Activated CD8-positive, alpha-beta T cell treated with anti-CD3 and anti-CD28 coated beads for 36 hours (primary cell): ENCODE data around the gene KRTAP4-6. TPM values are rescaled to one million over a fixed set of nuclear protein-coding genes. Genes with fewer than 3 reads are reported as not detected.
"Not testable (repeated sequence)": the region's sequence is repeated elsewhere in the genome, so short reads cannot be mapped to it uniquely, and the experiment has no call there.

Experiments used
- ATAC-seq: fragments of 200-7000 bp; cut with Tn5 transposase; one replicate; pipeline ENCODE4 v1.10.0; 2021; ENCODE audit warnings: mild to moderate bottlenecking, moderate library complexity
- CTCF ChIA-PET: fragments of 350-600 bp; sonication (Branson Sonifier 250); formaldehyde crosslinking; loops from one replicate; lab custom pipeline; 2021; ENCODE audit warnings: antibody characterized with exemption; lab: Charles Lee
- POLR2A ChIA-PET: fragments of 350-600 bp; sonication (Branson Sonifier 250); formaldehyde crosslinking; loops from one replicate; lab custom pipeline; 2021; ENCODE audit warnings: antibody characterized with exemption; lab: Charles Lee
- DNase-seq: peaks from one replicate; pipeline ENCODE4 v3.0.0-alpha.2; 2020
- H3K27ac Mint-ChIP-seq: one replicate; pipeline ENCODE4 v1.8.0; 2021; ENCODE audit warnings: mild to moderate bottlenecking, mixed read lengths
- H3K27me3 Mint-ChIP-seq: one replicate; pipeline ENCODE4 v1.8.0; 2021; ENCODE audit warnings: mixed read lengths
- H3K36me3 Mint-ChIP-seq: one replicate; pipeline ENCODE4 v1.8.0; 2021; ENCODE audit warnings: low read depth, mixed read lengths
- H3K4me1 Mint-ChIP-seq: one replicate; pipeline ENCODE4 v1.8.0; 2021; ENCODE audit warnings: low read depth, mixed read lengths
- H3K4me3 Mint-ChIP-seq: one replicate; pipeline ENCODE4 v1.8.0; 2021; ENCODE audit warnings: mild to moderate bottlenecking, moderate library complexity, mixed read lengths
- H3K9me3 Mint-ChIP-seq: one replicate; pipeline ENCODE4 v1.8.0; 2021; ENCODE audit warnings: mixed read lengths
- intact Hi-C: fragments of 100-400 bp; cut with micrococcal nuclease; formaldehyde crosslinking; loops from one replicate; pipeline ENCODE4 v1.10.0; 2022
- total RNA-seq, 2 experiments: library from RNA; stranded (reverse); gene quantifications; one replicate each; pipeline ENCODE4 v1.2.3, GENCODE V29; 2021
- TF ChIP-seq, protein P1 (sequence below): fragments of 200-600 bp; IDR thresholded peaks from one replicate; pipeline ENCODE4 v1.8.0; 2022; ENCODE audit warnings: antibody characterized with exemption, mild to moderate bottlenecking

Gene KRTAP4-6
- total RNA-seq, 2 experiments from 2014 or later: not detected

DNA sequence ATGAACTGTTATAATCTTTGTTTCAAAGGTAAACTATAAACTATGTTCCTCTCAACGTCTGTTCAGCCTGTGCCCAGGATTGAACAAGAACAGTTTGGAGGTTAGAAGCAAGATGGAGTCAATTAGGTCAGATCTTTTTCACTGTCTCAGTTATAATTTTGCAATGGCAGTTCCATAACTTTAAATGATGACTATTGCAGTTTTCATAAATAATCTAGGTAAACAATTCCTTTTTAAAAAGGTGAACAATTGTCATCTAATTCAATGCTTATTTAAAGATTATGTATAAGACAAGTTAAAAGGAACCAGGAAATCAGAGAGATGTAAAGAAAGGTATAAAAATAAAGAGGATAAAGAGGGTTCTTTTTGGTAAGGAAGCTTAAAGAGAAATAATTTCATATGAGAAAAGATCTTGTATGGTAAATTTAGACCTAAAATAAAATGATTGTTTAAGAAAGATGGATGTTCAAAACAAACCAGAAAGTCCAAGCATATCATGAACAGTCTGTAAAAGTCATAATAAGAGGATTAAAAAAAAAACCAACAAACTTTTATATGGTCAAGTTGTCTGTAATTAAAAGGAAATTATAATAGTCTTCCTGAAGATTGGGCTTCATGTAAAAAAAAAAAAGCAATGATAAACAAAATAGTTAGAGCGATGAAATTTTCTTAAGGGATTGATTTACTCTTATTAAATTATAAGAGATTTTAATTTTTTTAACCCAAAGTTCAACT is 29.0 kb downstream of the KRTAP4-6 start:
- POLR2A ChIA-PET: no interaction called here
- ATAC-seq (no peak), DNase-seq (no peak)
- CTCF ChIA-PET: no interaction called here
- H3K27me3 Mint-ChIP-seq: peaks cover 3% of the 10 kb centered on the region
- no peak overlapping the region for H3K4me3 Mint-ChIP-seq
- no peak overlapping the region for H3K27ac Mint-ChIP-seq
- intact Hi-C loops: no loop called here
- H3K9me3 Mint-ChIP-seq: peaks cover 2% of the 10 kb centered on the region
- H3K36me3 Mint-ChIP-seq: no peaks in the 10 kb centered on the region
- peaks cover 8% of the 10 kb centered on the region for H3K4me1 Mint-ChIP-seq
- TF ChIP-seq, protein P1, sequence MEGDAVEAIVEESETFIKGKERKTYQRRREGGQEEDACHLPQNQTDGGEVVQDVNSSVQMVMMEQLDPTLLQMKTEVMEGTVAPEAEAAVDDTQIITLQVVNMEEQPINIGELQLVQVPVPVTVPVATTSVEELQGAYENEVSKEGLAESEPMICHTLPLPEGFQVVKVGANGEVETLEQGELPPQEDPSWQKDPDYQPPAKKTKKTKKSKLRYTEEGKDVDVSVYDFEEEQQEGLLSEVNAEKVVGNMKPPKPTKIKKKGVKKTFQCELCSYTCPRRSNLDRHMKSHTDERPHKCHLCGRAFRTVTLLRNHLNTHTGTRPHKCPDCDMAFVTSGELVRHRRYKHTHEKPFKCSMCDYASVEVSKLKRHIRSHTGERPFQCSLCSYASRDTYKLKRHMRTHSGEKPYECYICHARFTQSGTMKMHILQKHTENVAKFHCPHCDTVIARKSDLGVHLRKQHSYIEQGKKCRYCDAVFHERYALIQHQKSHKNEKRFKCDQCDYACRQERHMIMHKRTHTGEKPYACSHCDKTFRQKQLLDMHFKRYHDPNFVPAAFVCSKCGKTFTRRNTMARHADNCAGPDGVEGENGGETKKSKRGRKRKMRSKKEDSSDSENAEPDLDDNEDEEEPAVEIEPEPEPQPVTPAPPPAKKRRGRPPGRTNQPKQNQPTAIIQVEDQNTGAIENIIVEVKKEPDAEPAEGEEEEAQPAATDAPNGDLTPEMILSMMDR: no peak

DNA sequence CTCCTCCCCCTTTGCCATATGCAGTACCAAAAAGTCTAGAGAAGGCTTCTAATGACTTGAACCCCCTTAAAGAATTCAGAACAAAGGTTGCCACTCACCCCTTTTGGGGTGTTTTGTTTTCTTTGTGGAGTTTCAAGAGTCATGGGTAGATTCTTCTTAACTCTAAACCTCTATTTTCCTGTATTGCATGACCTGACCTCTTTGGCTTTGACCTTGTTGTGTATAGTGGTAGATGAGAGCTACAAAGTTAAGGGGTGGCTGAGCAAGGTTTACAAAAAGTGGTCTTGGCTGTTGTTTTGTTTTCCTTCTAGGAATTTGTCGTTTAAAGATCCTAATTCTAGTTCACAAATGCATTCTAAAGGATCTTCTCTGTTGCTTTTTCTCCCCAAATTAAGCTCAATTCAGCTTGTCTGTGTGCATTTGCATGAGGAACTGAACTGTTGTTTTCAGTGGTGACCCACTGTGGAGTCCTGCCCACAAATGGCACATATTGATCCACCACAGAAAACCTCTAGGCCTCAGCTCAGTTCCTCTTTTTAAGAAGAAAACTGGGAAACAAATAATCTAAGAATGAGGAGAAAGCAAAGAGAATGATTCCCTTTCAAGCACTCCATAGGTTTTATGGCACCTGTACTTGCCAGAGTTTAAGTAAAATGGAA is 31.5 kb downstream of the KRTAP4-6 start:
- H3K9me3 Mint-ChIP-seq, H3K4me1 Mint-ChIP-seq, intact Hi-C loops, ATAC-seq, H3K4me3 Mint-ChIP-seq, CTCF ChIA-PET, H3K27ac Mint-ChIP-seq, H3K27me3 Mint-ChIP-seq, DNase-seq, POLR2A ChIA-PET, H3K36me3 Mint-ChIP-seq: not testable (repeated sequence)

DNA sequence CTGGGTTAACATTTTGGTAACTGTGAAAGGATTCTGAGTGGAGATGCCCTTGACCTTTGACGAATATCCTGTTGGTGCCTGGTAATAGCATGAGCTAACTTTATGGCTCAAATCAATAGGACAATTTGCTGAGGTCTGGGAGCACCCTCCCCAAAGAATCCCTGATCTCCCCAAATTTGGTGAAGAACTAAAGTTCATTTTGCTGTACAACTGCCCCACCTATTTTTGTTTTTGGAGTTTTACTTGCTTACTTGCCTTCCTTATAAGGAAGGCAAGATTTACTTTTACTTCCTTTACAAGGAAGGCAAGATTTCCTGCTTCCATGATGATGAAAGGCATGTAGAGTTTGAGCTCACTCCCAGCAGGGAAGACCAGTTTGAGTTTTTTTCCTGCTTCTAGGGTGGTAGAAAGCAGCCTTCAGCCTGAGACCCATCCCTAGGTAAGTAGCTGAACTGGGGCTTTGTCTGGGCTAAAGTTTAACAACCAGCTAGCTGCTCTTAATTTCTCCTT is 32.3 kb downstream of the KRTAP4-6 start:
- H3K27ac Mint-ChIP-seq: no peak overlapping the region
- peaks cover 8% of the 10 kb centered on the region for H3K4me1 Mint-ChIP-seq
- no peak overlapping the region for H3K4me3 Mint-ChIP-seq
- ATAC-seq (no peak), DNase-seq (no peak)
- CTCF ChIA-PET: no interaction called here
- peaks cover 3% of the 10 kb centered on the region for H3K27me3 Mint-ChIP-seq
- H3K9me3 Mint-ChIP-seq: no peaks in the 10 kb centered on the region
- intact Hi-C loops: no loop called here
- POLR2A ChIA-PET: no interaction called here
- TF ChIP-seq, protein P1: no peak
- H3K36me3 Mint-ChIP-seq: no peaks in the 10 kb centered on the region

DNA sequence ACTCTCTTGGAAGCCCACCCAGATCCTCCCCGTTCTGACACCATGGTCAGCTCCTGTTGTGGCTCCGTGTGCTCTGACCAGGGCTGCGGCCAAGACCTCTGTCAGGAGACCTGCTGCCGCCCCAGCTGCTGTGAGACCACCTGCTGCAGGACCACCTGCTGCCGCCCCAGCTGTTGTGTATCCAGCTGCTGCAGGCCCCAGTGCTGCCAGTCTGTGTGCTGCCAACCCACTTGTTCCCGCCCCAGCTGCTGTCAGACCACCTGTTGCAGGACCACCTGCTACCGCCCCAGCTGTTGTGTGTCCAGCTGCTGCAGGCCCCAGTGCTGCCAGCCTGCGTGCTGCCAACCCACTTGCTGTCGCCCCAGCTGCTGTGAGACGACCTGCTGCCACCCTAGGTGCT is 35.0 kb downstream of the KRTAP4-6 start, which contains the start of gene KRTAP4-9:
KRTAP4-9 (plus strand) TSS at position 43 of the 400 bp plus-strand sequence; CDS start at position 43, 0 bp downstream.
- H3K27ac Mint-ChIP-seq, H3K36me3 Mint-ChIP-seq, CTCF ChIA-PET, intact Hi-C loops, H3K9me3 Mint-ChIP-seq, H3K4me1 Mint-ChIP-seq, ATAC-seq, POLR2A ChIA-PET, DNase-seq, H3K27me3 Mint-ChIP-seq, H3K4me3 Mint-ChIP-seq: not testable (repeated sequence)

DNA sequence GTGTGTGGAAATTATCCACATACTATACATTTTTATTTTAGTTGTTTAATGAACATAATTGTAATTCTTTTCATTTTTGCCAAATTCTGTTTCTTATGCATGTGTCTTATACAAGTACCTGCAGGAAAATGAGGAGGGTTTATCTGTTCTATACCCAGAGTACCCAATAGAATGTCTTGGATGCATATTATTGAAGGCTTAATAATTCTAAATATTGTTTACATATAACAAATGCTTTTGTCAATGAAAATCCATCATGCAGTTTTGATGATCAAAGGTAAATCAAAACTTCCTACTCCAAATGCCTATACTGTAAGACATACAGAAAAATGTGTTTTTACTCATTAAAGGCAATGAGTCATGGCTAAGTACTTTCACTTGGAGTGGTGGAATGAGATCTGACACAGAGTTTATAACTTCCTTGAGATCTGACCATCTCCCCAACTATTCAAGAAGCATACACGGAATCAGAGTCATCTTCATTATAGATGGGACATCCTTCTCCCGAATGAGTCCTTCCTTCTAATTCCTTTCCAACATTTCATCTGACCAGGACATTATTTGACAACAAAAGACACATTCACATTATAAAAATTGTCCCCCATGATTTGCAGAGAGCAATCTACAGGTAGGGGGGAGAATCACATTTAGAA is 35.8 kb downstream of the KRTAP4-6 start:
- peaks cover 16% of the 10 kb centered on the region for H3K4me1 Mint-ChIP-seq
- CTCF ChIA-PET, H3K27ac Mint-ChIP-seq, H3K9me3 Mint-ChIP-seq, H3K36me3 Mint-ChIP-seq, DNase-seq, intact Hi-C loops, H3K27me3 Mint-ChIP-seq, H3K4me3 Mint-ChIP-seq, ATAC-seq, POLR2A ChIA-PET: not testable (repeated sequence)

DNA sequence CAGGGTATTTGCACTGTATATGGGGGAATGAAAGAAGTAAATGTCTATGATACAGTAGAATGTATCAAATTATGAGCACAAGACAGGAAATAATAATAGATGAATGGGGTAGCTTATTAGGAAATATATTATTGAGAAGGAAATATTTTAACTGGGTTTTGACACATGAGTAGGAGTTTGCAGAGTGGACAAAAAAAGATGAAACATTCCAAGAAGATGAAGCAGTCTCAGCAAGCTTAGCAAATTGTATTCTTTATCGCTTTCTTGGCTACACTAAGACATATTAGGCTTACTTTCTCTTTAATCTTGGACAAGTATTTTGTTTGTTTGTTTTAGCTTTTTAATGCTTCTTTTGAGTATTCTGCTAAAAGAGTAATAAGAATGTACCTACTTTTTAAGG is 36.4 kb downstream of the KRTAP4-6 start:
- H3K36me3 Mint-ChIP-seq: no peaks in the 10 kb centered on the region
- no peak overlapping the region for H3K4me3 Mint-ChIP-seq
- intact Hi-C loops: no loop called here
- peaks cover 4% of the 10 kb centered on the region for H3K27me3 Mint-ChIP-seq
- ATAC-seq: no peak
- no peak for DNase-seq
- peaks cover 15% of the 10 kb centered on the region for H3K4me1 Mint-ChIP-seq
- TF ChIP-seq, protein P1: no peak
- no peak overlapping the region for H3K27ac Mint-ChIP-seq
- CTCF ChIA-PET: no interaction called here
- no peaks in the 10 kb centered on the region for H3K9me3 Mint-ChIP-seq
- POLR2A ChIA-PET: no interaction called here
